ENCODE results near the gene ZBTB1.
A peak's percentile ranks its signal among the peaks of the same experiment; 100 is the strongest.

The ZBTB1 gene

GRCh38 chr14:64504310-64504896 lies at the start of gene ZBTB1:
Gene ZBTB1, plus strand, starts transcription at chr14:64504770. Its CDS starts 16,735 bp downstream, at chr14:64521505.
- peak; percentile 70 to 75 for DNase-seq (ENCODE audit: low read depth in 2 of 2)

- no peak for DNase-seq (ENCODE audit: low read depth in 2 of 2)
Measured at GRCh38 chr14:64459405-64460136, 45.0 kb upstream of the ZBTB1 start.

GRCh38 chr14:64461221-64461620 lies 43.3 kb upstream of the ZBTB1 start:
- no peak for DNase-seq (ENCODE audit: low read depth in 2 of 2)

- no peak for DNase-seq (ENCODE audit: low read depth in 2 of 2)
Measured at GRCh38 chr14:64463195-64463594, 41.4 kb upstream of the ZBTB1 start.

GRCh38 chr14:64463873-64464272 lies 40.7 kb upstream of the ZBTB1 start:
- no peak for DNase-seq (ENCODE audit: low read depth in 2 of 2)

- DNase-seq (ENCODE audit: low read depth in 2 of 2): no peak
Measured at GRCh38 chr14:64464651-64465050, 39.9 kb upstream of the ZBTB1 start.

- DNase-seq (ENCODE audit: low read depth in 2 of 2): peak; percentile 33 to 43
Measured at GRCh38 chr14:64465191-64465822, 39.3 kb upstream of the ZBTB1 start, which contains the start of gene AKAP5. Gene AKAP5, plus strand, starts transcription at chr14:64465499. Its CDS starts 2,896 bp downstream, at chr14:64468395.

- no peak for DNase-seq (ENCODE audit: low read depth in 2 of 2)
Measured at GRCh38 chr14:64465831-64466554, 38.6 kb upstream of the ZBTB1 start.

GRCh38 chr14:64467101-64467500 lies 37.5 kb upstream of the ZBTB1 start:
- no peak for DNase-seq (ENCODE audit: low read depth in 2 of 2)

- no peak for DNase-seq (ENCODE audit: low read depth in 2 of 2)
Measured at GRCh38 chr14:64467566-64467965, 37.0 kb upstream of the ZBTB1 start.

GRCh38 chr14:64468451-64468850 lies 36.1 kb upstream of the ZBTB1 start:
- DNase-seq (ENCODE audit: low read depth in 2 of 2): no peak

GRCh38 chr14:64474041-64474440 lies 30.5 kb upstream of the ZBTB1 start:
- DNase-seq (ENCODE audit: low read depth in 2 of 2): no peak

- DNase-seq (ENCODE audit: low read depth in 2 of 2): no peak
Measured at GRCh38 chr14:64474698-64475097, 29.9 kb upstream of the ZBTB1 start.

- no peak for DNase-seq (ENCODE audit: low read depth in 2 of 2)
Measured at GRCh38 chr14:64475585-64476273, 28.8 kb upstream of the ZBTB1 start.

- no peak for DNase-seq (ENCODE audit: low read depth in 2 of 2)
Measured at GRCh38 chr14:64476438-64476837, 28.1 kb upstream of the ZBTB1 start.

- no peak for DNase-seq (ENCODE audit: low read depth in 2 of 2)
Measured at GRCh38 chr14:64478634-64479250, 25.8 kb upstream of the ZBTB1 start.

- DNase-seq (ENCODE audit: low read depth in 2 of 2): no peak
Measured at GRCh38 chr14:64488590-64489099, 15.9 kb upstream of the ZBTB1 start.

- DNase-seq (ENCODE audit: low read depth in 2 of 2): no peak
Measured at GRCh38 chr14:64491637-64492036, 12.9 kb upstream of the ZBTB1 start.

GRCh38 chr14:64493455-64493854 lies 11.1 kb upstream of the ZBTB1 start:
- DNase-seq (ENCODE audit: low read depth in 2 of 2): no peak

GRCh38 chr14:64495252-64495651 lies 9.3 kb upstream of the ZBTB1 start:
- DNase-seq (ENCODE audit: low read depth in 2 of 2): no peak

GRCh38 chr14:64496764-64497163 lies 7.8 kb upstream of the ZBTB1 start:
- DNase-seq (ENCODE audit: low read depth in 2 of 2): no peak

All from activated CD4-positive, alpha-beta T cell treated with anti-CD3 and anti-CD28 coated beads for 24 hours (primary cell).